Stimulated activated CD8-positive, alpha-beta memory T cell treated with anti-CD3 and anti-CD28 coated beads, Interleukin-7, amount 100 ng/mL, for 4 hours (primary cell): ENCODE data around the gene TMPRSS7.
"Not testable (repeated sequence)": the region's sequence is repeated elsewhere in the genome, so short reads cannot be mapped to it uniquely, and the experiment has no call there.

Experiments used
- DNase-seq, 2 donors: peaks; one replicate each; pipeline ENCODE4 v3.0.0-alpha.2; 2020; ENCODE audit warnings: low read depth in 2 of 2

TMPRSS7 gene

DNA sequence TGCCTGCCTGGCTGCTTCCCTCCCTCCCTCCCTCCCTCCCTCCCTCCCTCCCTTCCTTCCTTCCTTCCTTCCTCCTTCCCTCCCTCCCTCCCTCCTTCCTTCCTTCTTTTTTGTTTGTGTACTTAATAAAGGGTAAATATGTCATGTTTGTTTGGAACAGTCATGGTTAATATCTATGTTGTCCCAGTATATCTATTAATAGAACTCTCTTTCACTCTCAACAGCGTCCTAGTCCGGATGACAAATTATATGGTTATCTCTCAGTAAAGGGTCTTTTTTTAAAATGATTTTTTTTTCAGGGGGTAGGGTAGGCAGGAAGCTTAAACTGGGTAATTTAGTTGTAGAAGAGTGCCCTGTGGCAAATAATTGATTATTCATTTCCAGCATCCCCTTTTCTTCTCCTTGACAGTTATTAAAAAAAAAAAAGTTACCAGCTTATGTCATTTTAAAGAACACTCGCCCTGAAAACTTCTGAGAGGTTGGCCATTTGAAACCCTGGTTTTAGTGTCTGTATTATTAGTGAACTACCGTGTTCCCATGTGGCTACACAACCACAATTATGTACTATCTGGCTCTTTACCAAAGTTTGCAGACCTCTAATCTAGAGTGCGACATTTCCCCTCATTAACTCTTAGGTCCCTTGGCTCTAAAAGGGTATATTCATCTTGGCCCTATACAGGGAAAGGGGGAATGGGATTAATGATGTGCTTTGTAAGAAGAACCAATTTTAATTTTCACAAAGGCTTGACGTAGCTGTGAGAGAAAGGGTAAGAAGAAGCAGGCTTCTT, 22.1 kb upstream of the TMPRSS7 start:
- no peak for DNase-seq

- DNase-seq, result peak; percentile 50 to 51
These were observed 21.3 kb upstream of the TMPRSS7 start for GRCh38 chr3:112013058-112013783.

DNA sequence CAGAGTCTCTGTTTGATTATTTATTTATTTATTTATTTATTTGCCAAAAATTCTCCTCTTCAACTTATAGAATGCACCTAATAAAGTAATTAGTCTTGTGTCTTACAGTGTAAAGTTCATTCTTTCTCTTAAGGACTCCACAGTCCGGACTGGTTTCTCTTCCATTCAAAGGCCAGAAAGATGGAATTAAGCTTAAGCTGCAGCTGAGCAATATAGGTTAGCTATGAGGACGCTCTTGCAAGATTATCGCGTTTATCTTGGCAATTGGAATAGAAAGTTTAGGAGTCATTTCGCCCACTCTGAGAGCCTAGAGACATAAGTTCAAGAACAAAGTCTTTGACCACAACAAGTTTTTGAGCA, 20.8 kb upstream of the TMPRSS7 start:
- DNase-seq, result no peak

DNA sequence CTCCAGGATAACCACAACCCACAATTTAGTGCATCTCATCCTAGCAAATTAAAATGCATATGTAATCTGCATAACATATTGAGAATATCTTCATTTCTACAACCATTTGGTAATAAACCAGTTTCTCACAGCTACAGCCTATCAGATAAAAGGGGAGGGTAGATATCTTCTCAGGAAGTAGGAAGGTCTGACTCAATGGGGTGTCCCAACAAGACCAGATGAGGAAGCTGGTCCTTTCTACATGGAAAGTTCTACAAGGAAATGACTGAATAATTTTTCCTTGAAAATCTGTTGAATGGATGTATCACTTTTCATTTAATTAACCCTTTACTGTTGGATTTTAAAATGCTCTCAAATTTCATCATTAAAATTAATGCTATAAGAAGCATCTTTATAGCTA, 17.4 kb upstream of the TMPRSS7 start:
- no peak for DNase-seq

- no peak for DNase-seq
These were observed 15.8 kb upstream of the TMPRSS7 start for GRCh38 chr3:112018712-112019111.

GRCh38 chr3:112019716-112020115, 14.8 kb upstream of the TMPRSS7 start:
- no peak for DNase-seq

DNA sequence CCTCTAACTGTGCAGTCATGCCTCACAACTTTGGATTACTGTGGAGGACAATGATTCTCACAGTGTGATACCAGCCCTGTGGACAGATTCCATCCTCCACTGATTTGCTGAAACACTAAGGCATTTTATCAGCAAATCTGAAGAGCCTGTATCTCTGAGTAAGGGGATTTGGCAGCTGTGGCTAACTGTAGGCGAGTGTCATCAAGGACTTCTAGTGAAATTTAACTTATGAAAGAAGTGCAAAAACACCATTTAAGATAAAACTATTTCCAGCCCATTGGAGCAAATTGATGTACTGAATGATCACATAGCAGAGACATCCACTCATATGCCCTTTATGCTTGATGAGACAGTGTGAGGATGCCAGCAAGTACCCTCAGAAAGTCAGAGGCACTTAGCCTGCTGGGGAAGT, 13.9 kb upstream of the TMPRSS7 start:
- DNase-seq, result no peak

DNA sequence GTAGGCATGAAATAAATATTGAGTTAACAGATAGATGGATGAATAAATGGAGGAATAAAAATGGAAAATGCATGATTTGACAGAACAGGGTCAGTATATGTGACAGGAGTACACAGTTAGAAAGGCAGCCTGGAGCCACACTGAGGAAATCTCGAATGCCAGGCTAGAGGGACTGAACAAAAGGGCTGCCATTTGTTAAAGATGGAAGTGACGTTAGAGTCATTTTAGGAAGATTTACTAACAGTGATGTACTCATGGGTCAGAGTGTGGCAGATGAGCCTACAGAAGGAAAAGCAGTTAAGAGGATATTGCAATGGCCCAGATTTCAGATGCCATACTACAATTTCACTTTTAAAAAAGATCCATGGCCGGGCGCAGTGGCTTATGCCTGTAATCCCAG, 7.4 kb upstream of the TMPRSS7 start:
- no peak for DNase-seq

DNA sequence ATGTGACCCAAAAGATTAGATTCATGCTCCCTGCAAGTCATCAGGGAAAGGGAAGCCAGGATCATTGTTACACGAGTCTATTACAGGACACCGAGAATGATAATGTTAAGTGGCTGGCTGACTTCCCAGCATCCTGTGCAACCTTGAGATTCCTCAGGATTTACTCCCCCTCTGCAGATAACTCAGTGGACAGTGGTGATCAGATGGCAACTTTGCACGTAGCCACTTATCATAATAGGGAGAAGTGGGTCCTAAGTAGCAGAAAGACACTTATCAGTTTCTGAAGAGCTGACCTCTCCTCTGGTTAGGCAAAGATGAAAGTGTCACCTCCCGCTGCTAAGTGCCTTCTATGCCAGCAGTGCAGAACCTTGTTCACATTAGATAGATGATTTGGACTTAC, 6.7 kb upstream of the TMPRSS7 start:
- DNase-seq, result no peak

GRCh38 chr3:112030901-112031300, 3.6 kb upstream of the TMPRSS7 start:
- DNase-seq, result no peak

- DNase-seq, result no peak
These were observed 2.3 kb upstream of the TMPRSS7 start for GRCh38 chr3:112032098-112032731.

GRCh38 chr3:112035241-112035640, 705 bp downstream of the TMPRSS7 start:
- no peak for DNase-seq

DNA sequence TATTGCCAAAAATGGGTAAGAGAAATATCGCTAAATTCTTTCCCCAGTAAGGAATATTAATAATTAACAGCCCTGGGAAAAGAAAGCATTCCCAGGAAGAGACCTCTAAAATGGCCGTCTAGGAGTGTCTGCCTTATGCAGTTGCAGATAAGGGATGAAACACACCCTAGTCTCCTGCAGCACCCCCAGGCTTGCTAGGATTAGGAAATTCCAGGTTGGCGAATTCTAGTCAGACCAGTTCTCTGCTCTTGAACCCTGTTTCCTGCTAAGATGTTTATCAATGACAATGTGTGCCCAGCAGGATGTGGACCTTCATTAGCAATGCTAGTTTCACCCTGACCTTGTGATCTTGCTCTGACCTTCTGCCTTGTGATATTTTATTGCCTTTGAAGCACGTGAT, 2.7 kb downstream of the TMPRSS7 start:
- DNase-seq, result not testable (repeated sequence)

- DNase-seq, result no peak
These were observed 4.3 kb downstream of the TMPRSS7 start for GRCh38 chr3:112038863-112039262.

- no peak for DNase-seq
These were observed 6.8 kb downstream of the TMPRSS7 start for GRCh38 chr3:112041321-112041720.

DNA sequence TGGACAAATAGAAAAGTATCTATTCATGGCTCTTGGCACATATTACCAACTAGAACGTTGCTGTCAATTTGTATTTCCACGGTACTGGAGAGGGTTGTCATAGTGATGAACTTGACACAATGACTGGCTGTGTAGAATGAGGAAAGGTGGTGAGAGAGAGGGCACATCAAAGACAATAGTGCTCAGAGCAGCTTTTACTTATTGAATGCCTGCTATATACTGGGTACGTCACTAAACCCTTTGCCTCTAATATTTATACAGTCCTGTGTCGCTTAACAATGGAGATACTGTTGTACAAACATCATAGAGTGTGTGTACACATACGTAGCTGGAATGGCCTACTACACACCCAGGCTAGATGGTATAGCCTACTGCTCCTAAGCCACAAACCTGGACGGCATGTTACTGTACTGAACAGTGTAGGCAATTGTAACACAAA, 8.3 kb downstream of the TMPRSS7 start:
- DNase-seq, result no peak

GRCh38 chr3:112043621-112044201, 9.2 kb downstream of the TMPRSS7 start:
- peak; percentile 24 to 35 for DNase-seq

GRCh38 chr3:112046599-112046998, 12.1 kb downstream of the TMPRSS7 start:
- no peak for DNase-seq

- no peak for DNase-seq
These were observed 12.7 kb downstream of the TMPRSS7 start for GRCh38 chr3:112047264-112047663.

- DNase-seq, result no peak
These were observed 14.4 kb downstream of the TMPRSS7 start for GRCh38 chr3:112048911-112049310.

DNA sequence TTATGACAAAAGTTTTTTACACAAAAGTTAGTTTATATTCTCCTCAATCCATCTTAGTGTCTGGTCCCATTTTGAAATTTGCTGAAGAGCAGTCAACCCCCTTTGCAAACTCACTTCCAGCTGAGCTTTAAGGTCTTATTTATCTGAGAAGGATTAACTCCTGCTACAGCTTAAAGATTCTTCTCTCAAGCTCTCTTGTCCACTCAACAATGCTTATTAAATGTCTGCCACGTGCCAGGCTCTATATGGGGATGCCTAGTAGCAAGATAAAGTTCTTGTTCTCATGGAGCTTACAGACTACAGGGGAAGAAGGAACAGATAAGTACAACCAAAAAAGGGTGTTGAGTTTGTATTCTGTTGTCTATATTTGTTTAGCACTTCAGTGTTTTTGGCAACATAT, 18.7 kb downstream of the TMPRSS7 start:
- no peak for DNase-seq

DNA sequence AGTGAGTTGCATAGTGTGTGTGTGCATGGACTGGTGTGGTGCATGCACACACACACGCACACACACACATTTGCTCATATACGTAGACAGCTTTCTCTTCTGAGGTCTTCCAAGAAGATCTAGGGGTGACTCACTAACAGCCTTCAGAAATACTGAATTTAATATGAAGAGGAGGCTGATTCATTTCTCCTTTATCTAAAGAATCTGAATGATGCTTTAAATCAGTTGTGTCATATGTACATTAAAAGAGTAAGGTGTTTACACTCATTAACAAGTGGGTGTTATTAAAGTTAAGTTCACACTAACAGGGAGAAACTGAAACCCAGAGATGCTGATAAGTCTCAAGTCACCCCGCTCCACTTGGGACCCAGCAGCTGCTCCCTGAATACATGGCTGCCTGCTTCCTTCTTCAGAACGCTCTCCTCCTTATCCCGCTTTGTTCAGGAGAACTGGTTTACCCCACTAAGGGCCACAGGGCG, 22.0 kb downstream of the TMPRSS7 start:
- DNase-seq, result no peak
